Sigmoid colon (tissue), 7 donors: Measurements from ENCODE around the gene ABHD14A. TPM values are rescaled to one million over a fixed set of nuclear protein-coding genes. Genes with fewer than 3 reads are reported as not detected.

ENCODE experiments used
- DNase-seq: peaks from one replicate; pipeline ENCODE4 v3.0.0-alpha.2; 2019
- H3K27ac ChIP-seq, 4 donors: fragments of 200-600 bp; sonication (generic); one replicate each; pipeline ENCODE4 v1.5.1; 2016 to 2019; ENCODE audit warnings: mild to moderate bottlenecking in 1 of 4
- H3K27me3 ChIP-seq, 3 donors: fragments of 200-600 bp; sonication (generic); one replicate each; pipeline ENCODE4 v1.5.1; 2019; ENCODE audit warnings: mild to moderate bottlenecking in 1 of 3
- H3K36me3 ChIP-seq, 4 donors: fragments of 200-600 bp; sonication (generic); one replicate each; pipeline ENCODE4 v1.5.1; 2016 to 2019
- H3K4me1 ChIP-seq, 4 donors: fragments of 200-600 bp; sonication (generic); one replicate each; pipeline ENCODE4 v1.5.1; 2017 to 2019
- H3K4me3 ChIP-seq, 4 donors: fragments of 200-600 bp; sonication (generic); one replicate each; pipeline ENCODE4 v1.5.1; 2017 to 2019; ENCODE audit warnings: mild to moderate bottlenecking in 2 of 4, moderate library complexity in 1 of 4
- H3K9me3 ChIP-seq, 4 donors: fragments of 200-600 bp in 3 of 4; sonication (generic) in 3 of 4; one replicate each; pipeline versions ENCODE4 v1.5.1 to v1.6.1; 2013 to 2019
- EP300 ChIP-seq, 4 donors: sonication (generic); formaldehyde crosslinking; IDR thresholded peaks; one replicate each; pipeline ENCODE4 v1.6.1; 2017; ENCODE audit warnings: antibody characterized with exemption in 4 of 4
- POLR2A ChIP-seq, 2 donors: fragments of 450-650 bp; IDR thresholded peaks; one replicate each; pipeline ENCODE4 v1.6.1; 2016; ENCODE audit warnings: antibody characterized with exemption in 2 of 2, mild to moderate bottlenecking in 2 of 2, moderate library complexity in 2 of 2
- POLR2AphosphoS5 ChIP-seq, 4 donors: sonication (generic); formaldehyde crosslinking; IDR thresholded peaks; one replicate each; pipeline ENCODE4 v1.6.1; 2017; ENCODE audit warnings: antibody characterized with exemption in 4 of 4
- WGBS, 2 donors: extraction: QIAGEN DNeasy Blood & Tissue Kit; methylation state at CpG; one replicate each; pipeline ENCODE4 v1.1.7; 2013; 5-methylcytosine and 5-hydroxymethylcytosine counted together
- intact Hi-C: fragments of 100-400 bp; cut with DNase I; formaldehyde crosslinking; loops from one replicate; pipeline ENCODE4 v1.15.1; 2023
- polyA plus RNA-seq, 3 donors: library from polyadenylated mRNA; stranded (reverse); fragments of 200-250 nt; gene quantifications; one replicate each; pipeline ENCODE4 v1.2.3, GENCODE V29; 2013
- total RNA-seq, 4 donors: library from RNA; depleted of rRNA; stranded (reverse); fragments of >200 nt; gene quantifications; one replicate each; pipeline ENCODE4 v1.1.0, GENCODE V29; 2016
- TF ChIP-seq, protein P1 (sequence below), 4 experiments: fragments of 450-650 bp in 3 of 4; fragments of 200-600 bp in 1 of 4; IDR thresholded peaks; one replicate each; pipeline ENCODE4 v1.5.1; 2016 to 2019; ENCODE audit warnings: antibody characterized with exemption in 4 of 4, mild to moderate bottlenecking in 3 of 4, moderate library complexity in 2 of 4
- donor health status: healthy with polysubstance abuse.
- donor health status: Bipolar disorder and iron deficiency.
- donor health status: healthy.

ABHD14A gene
- total and polyA plus RNA-seq, 7 donors = 3.2 to 35.3 (median 16.3) TPM

DNA sequence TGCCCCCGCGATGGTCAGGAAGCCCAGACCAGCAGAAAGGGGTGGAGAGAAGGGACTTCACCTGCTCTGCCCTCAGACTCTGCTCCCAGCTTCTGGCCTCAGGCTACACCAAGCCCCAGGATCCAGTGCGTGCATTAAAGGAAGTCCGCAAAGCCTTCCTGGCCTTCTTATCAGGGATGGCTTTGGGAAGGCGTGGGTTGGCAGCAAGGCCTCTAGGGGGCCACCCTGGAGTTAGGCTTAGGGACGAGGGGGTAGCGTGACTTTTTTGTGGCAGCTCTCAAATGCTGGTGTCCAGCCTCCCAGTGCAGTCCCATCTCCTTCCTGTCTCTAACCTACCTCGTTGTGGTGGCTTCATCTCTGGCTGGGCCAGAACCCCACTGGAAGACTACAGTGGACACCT lies 39.7 kb downstream of the ABHD14A start:
- WGBS, 2 donors = 81 to 83% methylated on average over 8 of the region's 8 CpGs
- intact Hi-C loops = no loop called here

DNA sequence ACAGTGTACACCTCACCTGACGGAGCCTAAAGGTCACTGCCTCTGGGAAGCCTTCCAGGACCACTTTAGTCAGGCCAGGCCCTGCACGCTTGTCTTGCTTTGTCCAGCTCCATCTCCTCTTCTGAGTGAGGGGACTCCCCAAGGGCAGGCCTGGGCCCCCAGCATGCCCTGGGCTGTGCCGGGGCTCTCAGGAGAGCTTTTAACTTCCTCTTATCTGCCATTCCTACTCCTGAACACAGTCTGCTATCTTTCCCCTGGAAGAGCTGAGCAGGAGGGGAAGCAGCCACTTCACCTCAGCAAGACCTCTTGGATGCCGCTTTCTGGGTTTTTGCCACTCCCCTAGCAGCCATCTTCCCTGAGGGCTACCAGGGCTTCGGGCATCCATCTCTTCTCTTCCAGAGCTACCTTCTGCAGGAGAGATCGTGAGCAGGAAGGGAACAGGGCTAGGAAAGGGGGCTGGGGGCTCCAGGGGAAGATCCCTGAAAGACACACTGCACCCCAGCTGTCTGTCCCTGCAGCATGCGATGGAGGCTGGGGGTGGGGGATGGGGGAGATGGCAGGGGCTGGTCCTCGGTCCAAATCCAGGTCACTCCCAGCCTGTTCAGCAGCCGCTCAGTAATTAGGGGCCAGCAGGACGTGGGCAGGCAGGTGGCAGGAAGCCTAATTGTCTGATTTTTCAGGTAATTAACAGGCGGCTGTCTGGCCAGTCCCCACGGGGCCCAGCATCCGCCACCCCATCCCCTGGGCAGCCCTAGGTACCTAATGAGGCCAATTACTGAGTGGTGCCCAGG lies 40.8 kb downstream of the ABHD14A start:
- intact Hi-C loops = no loop called here
- TF ChIP-seq, protein P1, sequence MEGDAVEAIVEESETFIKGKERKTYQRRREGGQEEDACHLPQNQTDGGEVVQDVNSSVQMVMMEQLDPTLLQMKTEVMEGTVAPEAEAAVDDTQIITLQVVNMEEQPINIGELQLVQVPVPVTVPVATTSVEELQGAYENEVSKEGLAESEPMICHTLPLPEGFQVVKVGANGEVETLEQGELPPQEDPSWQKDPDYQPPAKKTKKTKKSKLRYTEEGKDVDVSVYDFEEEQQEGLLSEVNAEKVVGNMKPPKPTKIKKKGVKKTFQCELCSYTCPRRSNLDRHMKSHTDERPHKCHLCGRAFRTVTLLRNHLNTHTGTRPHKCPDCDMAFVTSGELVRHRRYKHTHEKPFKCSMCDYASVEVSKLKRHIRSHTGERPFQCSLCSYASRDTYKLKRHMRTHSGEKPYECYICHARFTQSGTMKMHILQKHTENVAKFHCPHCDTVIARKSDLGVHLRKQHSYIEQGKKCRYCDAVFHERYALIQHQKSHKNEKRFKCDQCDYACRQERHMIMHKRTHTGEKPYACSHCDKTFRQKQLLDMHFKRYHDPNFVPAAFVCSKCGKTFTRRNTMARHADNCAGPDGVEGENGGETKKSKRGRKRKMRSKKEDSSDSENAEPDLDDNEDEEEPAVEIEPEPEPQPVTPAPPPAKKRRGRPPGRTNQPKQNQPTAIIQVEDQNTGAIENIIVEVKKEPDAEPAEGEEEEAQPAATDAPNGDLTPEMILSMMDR (IDR thresholded peaks at IDR 0.05) = no peak
- Histone ChIP-seq H3K27me3 (no peaks in the 10 kb centered on the region), H3K4me1 (peaks cover 0 to 6% (median 0%) of the 10 kb centered on the region in 4 donors), H3K36me3 (no peaks in the 10 kb centered on the region), H3K9me3 (no peaks in the 10 kb centered on the region), H3K27ac (no peak overlapping the region), H3K4me3 (no peak overlapping the region)
- WGBS, 2 donors = 84 to 86% methylated on average over 13 of the region's 13 CpGs
- no peak for DNase-seq

More for the DNA sequence above, 39.7 kb downstream of the ABHD14A start:
- Histone ChIP-seq H3K4me1 (peaks cover 0 to 2% (median 0%) of the 10 kb centered on the region in 4 donors), H3K9me3 (no peaks in the 10 kb centered on the region), H3K27me3 (no peaks in the 10 kb centered on the region), H3K4me3 (no peak overlapping the region), H3K36me3 (no peaks in the 10 kb centered on the region), H3K27ac (no peak overlapping the region)
- DNase-seq = no peak
- no peak for TF ChIP-seq POLR2A (IDR thresholded peaks at IDR 0.05)
- TF ChIP-seq, protein P1 (IDR thresholded peaks at IDR 0.05) = peak in 1 of 4 experiments; percentile 9

DNA sequence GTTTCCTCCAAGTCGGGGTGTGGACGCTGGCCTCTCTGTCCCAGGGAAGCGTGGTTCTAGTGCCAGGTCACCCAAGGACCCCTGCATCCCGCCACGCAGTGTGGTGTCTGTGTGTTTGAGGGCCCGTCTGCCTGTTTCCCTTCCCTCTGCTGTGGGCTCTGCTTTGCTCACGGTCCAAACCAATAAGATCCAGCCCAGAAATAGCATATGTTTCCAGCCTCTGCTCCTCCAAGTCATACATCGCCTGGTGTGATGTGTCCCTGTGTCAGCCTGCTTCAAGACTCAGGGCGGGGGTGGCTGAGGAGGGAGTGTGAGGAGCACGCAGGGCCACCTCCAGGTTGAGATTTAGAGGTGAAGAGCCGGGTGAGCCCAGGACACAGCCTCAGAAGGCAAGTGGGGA lies 42.7 kb downstream of the ABHD14A start:
- H3K4me1 ChIP-seq = peaks cover 0 to 14% (median 8%) of the 10 kb centered on the region in 4 donors
- H3K27ac ChIP-seq = peak overlapping the region in 1 of 4 donors; percentile 42
- no peak for DNase-seq
- TF ChIP-seq, protein P1 (IDR thresholded peaks at IDR 0.05) = no peak
- no peak for TF ChIP-seq POLR2A (IDR thresholded peaks at IDR 0.05)
- TF ChIP-seq EP300 (IDR thresholded peaks at IDR 0.05) = no peak
- no peak for TF ChIP-seq POLR2AphosphoS5 (IDR thresholded peaks at IDR 0.05)
- no peaks in the 10 kb centered on the region for H3K36me3 ChIP-seq
- H3K4me3 ChIP-seq = no peak overlapping the region
- 86 to 87% methylated on average over 11 of the region's 11 CpGs for WGBS, 2 donors
- intact Hi-C loops = no loop called here
- no peaks in the 10 kb centered on the region for H3K9me3 ChIP-seq
- no peaks in the 10 kb centered on the region for H3K27me3 ChIP-seq

DNA sequence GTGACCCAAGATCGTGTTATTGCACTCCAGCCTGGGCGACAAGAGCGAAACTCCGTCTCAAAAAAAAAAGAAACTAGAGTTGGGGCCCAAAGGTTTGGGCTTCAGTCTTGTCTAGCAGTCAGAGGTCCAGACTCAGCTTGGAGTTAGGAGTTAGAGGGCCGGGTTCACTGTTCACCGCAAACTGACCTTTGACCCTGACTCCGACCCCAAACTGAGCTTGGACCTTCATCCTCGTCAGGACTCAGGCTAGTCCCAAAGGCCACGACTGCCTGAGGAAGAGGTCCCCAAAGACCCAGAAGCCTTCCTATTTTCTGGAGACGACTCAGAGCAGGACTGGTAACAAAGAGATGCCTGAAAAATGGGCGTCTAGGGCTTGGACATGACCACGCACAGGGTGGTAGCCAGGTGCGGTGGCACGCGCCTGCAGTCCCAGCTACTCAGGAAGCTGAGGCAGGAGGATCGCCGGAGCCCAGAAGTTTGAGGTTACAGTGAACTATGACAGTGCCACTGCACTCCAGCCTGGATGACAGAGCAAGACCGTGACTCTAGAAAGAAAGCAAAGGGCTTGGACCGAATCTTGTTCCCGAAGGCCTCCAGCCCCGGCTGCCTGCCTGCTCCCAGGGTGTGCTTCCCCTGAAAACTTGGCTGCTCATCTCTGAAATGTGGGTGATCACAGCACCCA lies 43.6 kb downstream of the ABHD14A start:
- DNase-seq = no peak
- 90 to 91% methylated on average over 21 of the region's 21 CpGs for WGBS, 2 donors
- intact Hi-C loops = no loop called here
- TF ChIP-seq POLR2A (IDR thresholded peaks at IDR 0.05) (no peak), EP300 (IDR thresholded peaks at IDR 0.05) (no peak), POLR2AphosphoS5 (IDR thresholded peaks at IDR 0.05) (no peak)
- TF ChIP-seq, protein P1 (IDR thresholded peaks at IDR 0.05) = no peak
- Histone ChIP-seq H3K36me3 (no peaks in the 10 kb centered on the region), H3K9me3 (no peaks in the 10 kb centered on the region), H3K4me3 (no peak overlapping the region), H3K4me1 (peaks cover 0 to 23% (median 16%) of the 10 kb centered on the region in 4 donors), H3K27me3 (no peaks in the 10 kb centered on the region), H3K27ac (peak overlapping the region in 3 of 4 donors; percentile 3 to 76 (median 17))
